Activated gamma-delta T cell treated with Interleukin-2 at 50 U/mL for 16 hours (primary cell): ENCODE measurements around the gene GPR21.
A peak's percentile ranks its signal among the peaks of the same experiment; 100 is the strongest.

Source experiments
- DNase-seq: peaks from one replicate; pipeline ENCODE4 v3.0.0-alpha.2; 2020

Gene GPR21, protein sequence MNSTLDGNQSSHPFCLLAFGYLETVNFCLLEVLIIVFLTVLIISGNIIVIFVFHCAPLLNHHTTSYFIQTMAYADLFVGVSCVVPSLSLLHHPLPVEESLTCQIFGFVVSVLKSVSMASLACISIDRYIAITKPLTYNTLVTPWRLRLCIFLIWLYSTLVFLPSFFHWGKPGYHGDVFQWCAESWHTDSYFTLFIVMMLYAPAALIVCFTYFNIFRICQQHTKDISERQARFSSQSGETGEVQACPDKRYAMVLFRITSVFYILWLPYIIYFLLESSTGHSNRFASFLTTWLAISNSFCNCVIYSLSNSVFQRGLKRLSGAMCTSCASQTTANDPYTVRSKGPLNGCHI

DNA sequence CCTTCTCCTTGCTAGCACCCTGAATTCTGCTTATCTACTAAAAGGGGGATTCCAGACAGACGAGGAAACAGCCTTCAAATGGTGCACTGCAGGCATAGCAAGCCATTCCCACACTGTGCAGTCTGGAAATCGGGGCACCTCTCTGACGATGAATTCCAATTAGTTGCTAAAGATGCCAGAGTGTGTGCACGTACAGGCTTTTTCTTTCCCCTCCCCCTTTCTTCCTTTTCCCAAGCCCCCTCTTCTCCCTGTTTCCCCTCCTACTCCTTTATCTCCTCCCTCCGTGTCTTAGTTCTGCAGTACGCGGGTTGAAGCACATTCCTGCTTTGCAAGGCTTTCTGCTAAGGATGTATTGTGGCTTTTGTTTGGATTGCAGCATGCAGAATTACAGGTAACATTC is at the start of gene GPR21:
Gene GPR21, plus strand, starts transcription at position 316 of the 400 bp plus-strand sequence. CDS start 900 bp downstream, outside the sequence.
- no peak for DNase-seq

DNA sequence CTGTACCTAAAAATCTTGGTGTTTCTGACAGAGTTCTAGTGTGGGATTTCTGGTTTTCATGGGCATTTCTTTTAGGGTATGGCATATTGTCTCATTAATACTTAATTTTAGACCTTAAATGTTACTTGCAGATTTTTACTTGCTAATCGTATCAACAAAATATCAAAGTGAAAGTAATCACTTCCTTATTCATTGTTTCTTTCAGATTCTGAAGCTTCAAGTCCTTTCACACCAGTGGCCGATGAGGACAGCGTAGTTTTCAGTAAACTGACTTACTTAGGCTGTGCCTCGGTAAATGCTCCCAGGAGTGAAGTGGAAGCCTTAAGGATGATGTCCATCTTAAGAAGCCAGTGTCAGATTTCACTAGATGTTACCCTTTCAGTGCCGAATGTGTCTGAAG is 47.5 kb upstream of the GPR21 start:
- DNase-seq: no peak

DNA sequence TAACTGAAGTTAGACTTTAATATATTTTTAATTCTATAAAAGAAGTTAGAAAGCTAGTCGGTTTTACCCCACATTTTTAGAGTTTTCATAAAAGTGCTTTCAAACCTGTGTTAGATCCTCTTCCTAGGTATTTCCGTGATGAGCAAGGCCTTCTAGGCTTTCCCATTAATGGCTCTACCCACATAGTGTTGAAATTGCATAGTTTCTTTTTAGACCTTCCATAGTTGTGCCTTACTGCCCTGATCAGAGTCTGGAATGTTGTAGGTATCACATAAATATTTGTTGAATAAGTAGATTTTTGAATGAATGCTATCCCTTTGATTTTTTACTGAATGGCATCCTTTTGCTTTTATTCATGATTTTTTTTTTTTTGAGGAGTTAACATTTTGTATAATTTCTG is 45.3 kb upstream of the GPR21 start:
- no peak for DNase-seq

DNA sequence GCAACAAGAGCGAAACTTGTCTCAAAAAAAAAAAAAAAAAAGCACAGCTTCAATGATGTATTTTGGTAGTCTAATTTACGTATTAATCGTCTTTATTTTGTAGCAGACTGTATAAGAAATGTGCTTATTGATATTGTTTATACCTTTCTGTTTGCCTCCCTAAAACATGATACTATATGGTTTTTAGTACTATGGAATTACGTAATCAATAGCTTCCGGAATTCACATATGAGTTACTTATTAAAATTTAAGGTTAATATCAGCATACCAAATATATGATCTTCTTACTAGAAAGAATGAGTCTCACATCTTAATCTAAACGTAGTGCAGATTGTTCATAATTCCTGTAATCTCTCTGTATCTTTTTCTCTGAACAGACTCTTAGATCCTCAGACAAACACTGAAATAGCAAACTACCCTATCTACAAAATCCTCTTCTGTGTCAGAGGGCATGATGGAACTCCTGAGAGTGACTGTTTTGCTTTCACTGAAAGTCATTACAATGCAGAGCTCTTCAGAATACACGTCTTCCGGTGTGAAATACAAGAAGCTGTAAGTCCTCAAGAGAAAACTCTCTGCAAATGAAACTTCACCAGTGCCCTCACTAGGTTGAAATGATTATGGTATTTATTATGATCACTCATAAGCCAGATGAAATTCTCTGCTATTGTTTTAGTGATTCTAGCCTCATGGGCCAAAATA is 44.4 kb upstream of the GPR21 start:
- DNase-seq: no peak

DNA sequence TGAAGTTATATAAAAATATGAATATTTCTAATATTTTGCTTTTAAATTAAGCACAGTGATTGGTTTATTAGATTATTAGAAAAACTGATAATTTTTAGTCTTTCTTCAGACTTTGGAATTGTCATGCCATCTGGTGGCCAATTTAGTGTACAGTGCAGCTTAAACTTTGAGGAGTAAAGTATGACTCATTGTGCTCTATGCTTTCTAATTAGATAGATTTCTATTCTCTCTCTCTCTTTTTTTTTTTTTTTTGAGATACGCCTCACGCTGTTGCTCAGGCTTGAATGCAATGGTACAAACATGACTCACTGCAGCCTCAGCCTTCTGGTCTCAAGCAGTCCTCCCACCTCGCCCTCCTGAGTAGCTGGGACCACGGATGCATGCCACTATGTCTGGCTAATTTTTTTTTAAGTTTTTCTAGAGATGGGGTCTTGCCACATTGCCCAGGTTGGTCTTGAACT is 42.1 kb upstream of the GPR21 start:
- DNase-seq: peak; percentile 5

DNA sequence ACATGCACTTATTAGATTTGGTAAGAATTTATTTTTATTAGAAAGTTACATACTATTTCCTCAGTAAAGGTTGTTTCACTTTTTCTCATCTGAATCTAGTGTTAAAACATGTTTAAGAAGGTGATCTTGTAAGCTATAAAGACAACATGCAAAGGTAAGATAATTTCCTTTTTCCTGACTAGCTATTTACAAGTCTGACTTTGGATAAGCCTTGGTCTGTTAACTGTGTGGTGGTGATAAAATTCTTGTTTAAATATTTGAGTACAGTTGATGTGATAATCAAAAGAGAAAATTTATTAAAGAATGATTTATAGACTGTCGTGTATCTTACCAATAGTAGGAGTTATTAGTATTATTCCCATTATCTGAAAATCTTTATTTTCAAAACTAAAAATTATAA is 36.9 kb upstream of the GPR21 start:
- DNase-seq: no peak

DNA sequence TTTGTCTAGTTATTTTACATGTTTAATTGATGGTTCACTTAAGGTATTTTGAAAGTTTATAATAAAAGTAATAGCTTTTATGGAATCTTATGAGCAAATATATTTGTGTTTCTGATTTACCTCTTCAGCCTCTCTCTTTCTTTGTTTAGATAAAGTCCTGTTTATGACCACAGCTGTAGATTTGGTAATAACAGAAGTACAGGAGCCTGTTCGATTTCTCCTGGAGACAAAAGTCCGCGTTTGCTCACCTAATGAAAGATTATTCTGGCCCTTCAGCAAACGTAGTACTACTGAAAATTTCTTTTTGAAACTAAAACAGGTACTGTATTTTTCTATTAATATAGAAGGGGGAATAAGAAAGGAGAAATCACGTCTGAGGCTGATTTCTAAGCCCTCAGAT is 35.0 kb upstream of the GPR21 start:
- DNase-seq: no peak

DNA sequence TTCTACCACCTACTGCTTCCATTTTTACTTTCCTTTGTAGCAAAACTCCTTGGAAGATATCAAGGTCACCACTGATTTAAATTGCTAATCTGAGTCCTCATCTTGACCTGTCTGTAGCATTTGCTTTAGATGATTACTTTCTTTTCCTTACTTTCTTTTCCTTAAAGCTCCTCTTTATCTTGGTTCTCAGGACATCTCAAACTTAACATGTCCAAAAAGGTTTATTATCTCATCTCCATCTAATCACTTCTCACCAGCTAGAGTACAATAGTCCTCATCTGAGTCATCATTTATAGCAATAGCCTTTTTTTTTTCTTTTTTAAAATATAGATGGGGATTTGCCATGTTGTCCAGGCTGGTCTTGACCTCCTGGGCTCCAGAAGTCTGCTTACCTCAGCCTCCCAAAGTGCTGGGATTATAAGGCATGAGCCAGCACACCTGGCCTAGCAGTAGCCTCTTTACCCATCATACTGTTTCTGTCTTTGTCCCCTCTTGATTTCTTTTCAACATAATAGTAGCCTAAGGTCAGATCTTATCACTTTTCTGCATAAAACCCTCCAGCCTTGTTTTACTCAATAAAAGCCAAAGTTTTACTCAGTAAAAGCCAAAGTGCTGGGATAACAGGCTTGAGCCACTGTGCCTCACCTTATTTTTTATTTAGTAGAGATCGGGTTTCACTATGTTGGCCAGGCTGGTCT is 32.9 kb upstream of the GPR21 start:
- DNase-seq: no peak

DNA sequence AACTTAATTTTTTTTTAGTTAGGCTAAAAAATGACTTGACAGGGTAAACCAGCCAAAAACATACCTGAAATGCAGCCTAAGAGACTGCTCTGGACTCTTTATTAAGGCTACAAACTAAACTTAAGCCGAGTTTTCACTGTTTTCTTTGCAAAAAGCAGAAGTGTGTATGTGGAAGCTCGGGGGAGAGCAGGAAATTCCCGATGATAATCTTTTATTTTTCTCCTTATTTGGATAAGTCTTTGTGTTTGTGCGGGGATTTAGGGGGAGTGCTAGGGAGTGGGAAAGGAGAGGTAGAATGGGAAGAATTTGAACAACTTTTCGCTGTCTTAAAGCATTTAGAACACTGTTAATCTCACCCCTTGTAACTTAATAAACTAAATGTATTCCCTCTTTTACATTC is 30.7 kb upstream of the GPR21 start:
- no peak for DNase-seq

DNA sequence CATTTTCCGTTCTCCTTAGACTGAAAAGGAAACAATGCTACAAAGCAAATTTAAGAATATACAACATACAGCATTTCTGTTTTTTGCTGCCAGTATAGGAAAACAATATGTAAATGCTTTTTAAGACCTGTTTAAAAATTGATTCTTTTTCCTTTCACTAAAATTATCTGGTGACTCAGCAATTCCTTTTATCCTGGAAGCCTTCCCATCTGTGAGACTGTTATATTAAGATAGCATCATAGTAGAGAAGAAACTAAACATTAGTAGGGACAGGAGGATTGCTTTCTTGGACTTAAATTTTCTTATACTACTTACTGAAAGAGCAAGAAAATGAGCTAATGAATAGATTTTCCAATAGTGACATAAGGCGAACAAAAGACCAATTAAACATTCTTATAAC is 30.0 kb upstream of the GPR21 start:
- DNase-seq: no peak

DNA sequence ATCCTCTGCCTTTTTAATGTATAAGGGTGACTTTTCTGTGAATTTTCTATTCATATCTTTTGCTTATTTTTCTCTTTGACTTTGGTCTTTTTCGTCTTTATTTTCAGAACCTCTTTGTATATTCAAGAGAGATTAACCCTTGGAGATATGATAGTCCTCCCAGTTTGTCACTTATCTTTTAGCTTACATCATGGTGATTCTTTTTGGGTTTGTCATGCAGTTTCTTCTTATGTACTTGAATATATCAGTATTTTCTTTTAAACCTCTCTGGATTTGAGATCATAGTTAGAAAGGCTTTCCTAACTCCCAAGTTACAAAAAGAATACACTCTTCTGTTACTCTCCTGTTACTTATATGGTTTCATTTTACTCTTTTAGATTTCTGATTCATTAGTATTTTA is 27.5 kb upstream of the GPR21 start:
- no peak for DNase-seq

DNA sequence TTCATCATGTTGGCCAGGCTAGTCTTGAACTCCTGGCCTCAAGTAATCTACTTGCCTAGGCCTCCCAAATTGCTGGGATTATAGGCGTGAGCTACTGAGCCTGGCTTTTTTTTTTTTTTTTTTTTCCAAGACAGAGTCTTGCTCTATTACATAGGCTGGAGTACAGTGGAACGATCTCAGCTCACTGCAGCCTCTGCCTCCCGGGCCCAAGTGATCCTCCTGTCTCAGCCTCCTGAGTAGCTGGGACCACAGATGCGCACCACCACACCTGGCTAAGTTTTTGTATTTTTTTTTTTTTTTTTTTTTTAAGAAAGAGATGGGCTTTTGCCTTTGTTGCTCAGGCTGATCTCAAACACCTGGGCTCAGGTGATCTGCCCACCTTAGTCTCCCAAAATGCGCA is 26.2 kb upstream of the GPR21 start:
- no peak for DNase-seq

DNA sequence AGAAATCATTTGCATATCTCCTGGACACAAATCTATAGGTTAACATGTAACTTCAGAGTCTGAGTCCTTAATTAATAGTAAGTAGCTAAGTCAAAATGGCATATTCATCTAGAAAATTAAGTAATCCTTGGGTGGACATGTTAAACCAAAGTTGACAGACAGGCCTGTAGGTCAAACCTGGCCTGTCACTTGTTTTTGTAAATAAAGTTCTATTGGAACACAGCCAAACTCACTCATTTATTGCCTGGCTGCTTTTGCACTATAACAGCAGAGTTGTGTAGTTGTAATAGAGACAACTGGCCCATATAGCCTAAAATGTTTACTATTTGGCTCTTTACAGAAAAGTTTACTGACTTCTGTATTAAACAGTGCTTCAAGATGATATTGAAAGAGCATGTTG is 24.6 kb upstream of the GPR21 start:
- DNase-seq: no peak

DNA sequence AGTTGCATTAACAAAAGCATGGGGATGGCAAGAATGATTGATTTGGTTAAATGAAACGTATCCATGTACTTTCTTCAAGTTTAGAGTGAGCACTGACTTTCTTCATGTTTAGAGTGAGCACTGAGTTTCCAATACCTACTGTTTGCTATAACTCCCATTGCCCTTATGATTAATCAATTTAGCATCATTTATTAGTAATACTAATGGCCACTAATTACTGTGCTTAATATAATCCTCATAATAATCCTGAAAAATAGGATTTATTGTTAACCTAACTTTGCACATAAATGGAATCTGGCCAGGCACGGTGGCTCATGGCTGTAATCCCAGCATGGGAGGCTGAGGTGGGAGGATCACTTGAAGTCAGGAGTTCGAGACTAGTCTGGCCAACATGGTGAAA is 22.1 kb upstream of the GPR21 start:
- DNase-seq: no peak

DNA sequence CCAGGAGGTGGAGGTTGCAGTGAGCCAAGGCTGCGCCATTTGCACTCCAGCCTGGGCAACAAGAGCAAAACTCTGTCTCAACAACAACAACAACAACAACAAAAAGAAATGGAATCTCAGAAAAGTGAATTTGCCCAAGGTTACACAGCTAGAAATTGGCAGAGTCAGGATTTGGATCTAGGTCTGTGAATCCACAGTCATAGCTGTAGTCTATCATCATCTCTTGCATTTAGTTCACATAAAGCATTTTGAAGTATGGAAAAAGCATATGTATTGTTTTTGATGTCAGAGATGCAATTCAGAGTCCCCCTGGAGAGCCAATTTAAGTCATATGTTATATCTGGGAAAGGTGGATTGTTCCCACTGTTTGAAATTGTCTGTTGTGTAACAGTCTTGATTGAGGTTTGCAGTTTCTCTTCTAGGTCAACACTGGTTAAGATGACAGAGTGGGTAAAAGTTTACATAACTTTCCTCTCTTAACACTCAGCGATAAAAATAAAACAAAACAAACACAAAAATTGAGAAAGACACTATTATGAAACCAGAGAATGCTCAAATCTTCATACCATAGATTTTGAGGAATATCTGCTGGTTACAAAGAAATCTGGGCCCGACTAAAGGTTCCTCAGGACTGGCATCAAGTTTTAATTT is 21.5 kb upstream of the GPR21 start:
- DNase-seq: no peak

DNA sequence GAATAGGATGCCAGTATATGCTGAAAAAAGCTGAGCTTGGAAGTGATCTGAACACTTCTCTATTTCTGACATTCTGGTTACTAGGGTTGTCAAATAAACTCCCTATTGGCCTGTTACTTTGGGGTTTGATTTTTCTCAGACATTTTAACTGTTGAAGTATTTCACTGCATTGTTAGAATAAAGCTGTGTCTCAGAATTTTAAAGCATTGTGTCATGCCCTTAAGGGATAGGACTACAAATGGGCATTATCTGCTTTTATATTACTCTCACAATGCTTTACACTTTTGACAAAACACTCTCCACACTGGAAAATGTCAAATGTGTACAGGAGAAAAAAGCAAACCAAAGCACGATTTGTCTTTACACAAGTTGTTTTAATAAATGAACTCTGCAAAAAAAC is 16.8 kb upstream of the GPR21 start:
- DNase-seq: no peak

DNA sequence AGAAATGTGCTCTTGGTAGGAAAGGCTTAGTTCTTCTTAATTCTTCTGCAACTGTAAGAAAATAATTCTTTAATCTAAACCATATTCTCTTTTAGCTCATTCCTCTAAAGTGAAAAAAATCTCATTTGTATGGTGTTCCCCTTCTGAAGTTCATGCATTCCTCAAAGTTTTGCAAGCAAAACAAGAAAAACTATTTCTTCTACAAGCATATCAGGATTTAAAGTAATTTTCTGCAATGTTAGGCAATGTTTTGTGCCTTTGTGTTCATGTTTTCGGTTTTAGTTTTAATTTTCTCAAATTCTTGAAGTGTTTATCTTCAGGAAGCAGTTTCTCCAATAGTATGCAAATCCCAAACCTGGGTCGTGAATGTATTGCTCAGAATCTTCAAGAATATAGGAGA is 12.7 kb upstream of the GPR21 start:
- no peak for DNase-seq

DNA sequence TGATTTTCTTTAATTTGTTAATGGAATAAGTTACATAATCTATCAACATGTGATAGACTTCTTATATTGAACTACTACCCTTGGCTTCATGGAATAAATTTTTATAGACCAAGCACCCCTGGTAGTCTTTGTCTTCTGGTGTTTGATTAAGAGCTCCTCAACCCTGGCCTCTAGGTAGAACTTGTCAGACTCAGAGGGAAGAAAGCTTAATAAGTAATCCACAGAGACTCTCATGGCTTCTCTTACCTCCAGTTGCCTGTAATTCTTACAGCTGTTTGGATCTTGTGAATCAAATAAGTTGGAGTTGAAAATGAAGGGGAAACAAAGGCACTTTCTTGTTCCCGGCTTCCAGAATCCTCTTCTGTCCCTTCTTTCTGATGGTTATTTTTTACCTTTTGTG is 7.0 kb upstream of the GPR21 start:
- no peak for DNase-seq

DNA sequence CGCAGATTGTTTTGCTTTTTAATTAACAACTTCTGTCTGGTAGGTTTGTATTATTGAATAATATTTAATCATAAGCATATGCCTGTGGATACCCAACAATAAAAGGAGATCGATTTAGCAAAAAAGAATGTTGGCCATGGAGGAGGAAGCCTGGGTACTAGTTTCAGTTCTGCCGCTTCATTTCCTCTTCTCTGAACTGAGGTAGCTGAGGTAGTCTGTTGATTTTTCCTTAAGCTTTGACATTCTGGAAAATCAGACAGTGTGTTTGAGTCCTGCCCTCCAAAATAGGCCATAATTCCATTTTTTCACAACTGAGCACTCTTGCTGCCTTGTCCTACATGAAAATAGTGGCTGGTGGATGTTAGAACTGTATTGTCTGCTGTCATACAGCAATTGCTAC is 6.0 kb upstream of the GPR21 start:
- DNase-seq: no peak

DNA sequence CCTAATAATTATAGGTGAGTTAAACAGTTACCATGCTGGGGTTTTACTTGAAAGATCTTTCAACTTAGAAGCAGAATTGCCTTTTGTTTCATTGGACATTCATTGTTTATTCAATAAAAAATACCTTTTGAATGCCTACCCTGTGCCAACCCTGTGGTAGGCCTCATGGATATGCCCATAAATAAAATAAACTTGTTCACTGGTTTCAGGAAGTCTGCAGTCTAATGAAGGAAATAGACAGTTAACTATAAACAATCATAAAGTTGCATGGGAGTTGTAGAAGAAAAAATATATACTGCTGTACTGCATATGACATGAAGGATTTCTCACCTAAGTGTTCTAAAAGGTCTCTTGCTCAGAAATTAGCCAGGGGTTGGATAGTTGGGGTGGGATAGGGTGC is 5.3 kb upstream of the GPR21 start:
- no peak for DNase-seq

DNA sequence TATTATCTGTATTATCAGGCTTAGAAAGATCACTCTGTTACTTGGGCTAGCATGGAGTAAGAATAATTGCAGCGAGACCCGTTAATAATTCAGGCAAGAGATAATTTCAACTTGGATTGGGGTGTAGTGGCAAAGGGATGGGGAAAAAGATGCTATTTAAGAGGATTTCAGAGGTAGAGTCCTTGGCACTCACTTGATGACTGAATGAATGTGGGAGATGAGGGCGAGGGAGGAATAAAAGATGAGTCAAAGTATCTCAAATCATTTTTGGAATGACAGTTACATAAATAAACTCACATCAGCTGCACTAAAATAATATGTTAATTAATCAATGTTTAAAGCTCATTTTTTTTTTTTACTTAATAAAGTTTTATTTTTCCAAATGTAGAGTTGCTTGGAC is 4.5 kb upstream of the GPR21 start:
- DNase-seq: no peak

DNA sequence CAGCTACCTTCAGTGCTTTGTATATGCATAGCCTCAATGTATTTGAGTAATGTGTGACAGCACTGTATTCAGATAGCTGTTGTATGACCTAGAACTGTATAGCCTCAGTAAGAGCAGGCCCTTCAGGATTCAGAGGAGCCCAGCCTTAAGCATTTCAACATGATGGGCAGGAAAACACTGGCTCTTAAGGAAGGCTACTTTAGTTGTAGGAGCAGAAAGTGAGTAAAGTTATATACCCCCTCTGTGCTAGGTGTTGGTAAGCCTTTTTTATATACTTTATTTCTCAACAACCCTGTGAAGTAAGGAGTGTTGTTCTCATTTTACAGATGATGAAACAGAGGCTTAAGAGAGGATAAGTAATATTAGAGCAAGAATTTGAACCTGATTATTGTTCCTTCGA is 1.5 kb upstream of the GPR21 start:
- DNase-seq: no peak

DNA sequence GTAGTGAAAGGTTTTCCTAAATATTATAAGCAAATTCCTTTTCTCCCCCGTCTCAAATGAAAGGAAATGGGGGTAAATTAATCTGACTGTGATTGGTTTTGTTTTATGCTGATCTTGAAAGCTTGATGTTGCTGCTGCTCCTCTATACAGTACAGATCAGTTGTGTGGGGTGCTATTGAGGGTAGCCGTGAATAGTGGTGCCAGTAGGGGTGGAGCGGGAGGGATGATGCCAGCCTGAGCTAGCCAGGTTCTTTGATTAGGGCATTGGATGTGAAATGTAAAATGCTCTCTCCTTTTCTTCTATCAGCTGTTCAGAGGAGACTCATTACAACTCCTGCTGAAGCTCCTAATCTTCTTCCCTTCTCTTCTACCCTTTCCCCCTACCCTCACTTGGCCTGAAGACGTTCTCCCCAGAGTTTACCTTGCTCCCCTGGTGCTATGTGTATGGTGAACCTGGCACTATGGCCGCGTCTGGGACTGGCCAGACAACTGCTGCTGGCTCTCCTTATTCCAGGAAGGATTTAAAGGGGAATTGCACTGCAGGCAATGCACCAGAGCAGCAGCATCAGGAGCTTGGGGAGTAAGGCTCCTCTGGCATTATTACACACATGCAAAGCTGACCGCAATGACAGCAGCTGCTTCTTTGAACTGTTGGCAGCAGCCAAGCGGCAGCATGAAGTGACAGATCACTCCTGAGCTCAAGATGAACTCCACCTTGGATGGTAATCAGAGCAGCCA is 566 bp downstream of the GPR21 start:
- DNase-seq: peak; percentile 3
